Measurements from ENCODE around the gene FBXO17. TPM values are rescaled to one million over a fixed set of nuclear protein-coding genes. Genes with fewer than 3 reads are reported as not detected.

FBXO17 gene
- total and polyA plus RNA-seq, 2 experiments from 2014 or later, result 39.3 to 65.3 TPM

DNA sequence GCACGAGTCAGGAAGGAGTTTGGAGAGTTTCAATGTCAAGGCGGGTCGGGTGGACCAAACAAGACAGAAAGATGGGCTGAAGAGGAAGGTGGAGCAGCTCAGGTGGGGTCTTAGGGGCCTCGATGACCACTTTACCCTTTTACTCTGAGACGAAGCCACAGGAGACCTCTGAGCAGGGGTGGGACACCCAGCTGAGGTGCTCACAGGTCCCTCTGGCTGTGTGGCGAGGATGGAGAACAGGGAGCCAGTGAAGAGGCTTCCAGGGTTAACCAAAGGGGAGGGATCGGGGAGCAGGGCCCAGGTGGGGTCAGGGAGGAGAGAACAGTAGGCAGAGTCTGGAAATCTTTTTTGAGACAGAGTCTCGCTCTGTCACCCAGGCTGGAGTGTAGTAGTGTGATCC lies 61.6 kb downstream of the FBXO17 start:
- no peaks in the 10 kb centered on the region for H3K9me3 ChIP-seq (ENCODE audit: low read depth)
- no peaks in the 10 kb centered on the region for H3K4me1 ChIP-seq (ENCODE audit: low read depth)
- no peak overlapping the region for H3K4me3 ChIP-seq
- no peaks in the 10 kb centered on the region for H3K36me3 ChIP-seq
- no peak overlapping the region for H3K27ac ChIP-seq
- no peaks in the 10 kb centered on the region for H3K27me3 ChIP-seq
- TF ChIP-seq CTCF (IDR thresholded peaks at IDR 0.05; ENCODE audit: low read depth, low read length), result no peak
- no peak for DNase-seq (ENCODE audit: low read depth in 1 of 2, low spot score in 1 of 2)

DNA sequence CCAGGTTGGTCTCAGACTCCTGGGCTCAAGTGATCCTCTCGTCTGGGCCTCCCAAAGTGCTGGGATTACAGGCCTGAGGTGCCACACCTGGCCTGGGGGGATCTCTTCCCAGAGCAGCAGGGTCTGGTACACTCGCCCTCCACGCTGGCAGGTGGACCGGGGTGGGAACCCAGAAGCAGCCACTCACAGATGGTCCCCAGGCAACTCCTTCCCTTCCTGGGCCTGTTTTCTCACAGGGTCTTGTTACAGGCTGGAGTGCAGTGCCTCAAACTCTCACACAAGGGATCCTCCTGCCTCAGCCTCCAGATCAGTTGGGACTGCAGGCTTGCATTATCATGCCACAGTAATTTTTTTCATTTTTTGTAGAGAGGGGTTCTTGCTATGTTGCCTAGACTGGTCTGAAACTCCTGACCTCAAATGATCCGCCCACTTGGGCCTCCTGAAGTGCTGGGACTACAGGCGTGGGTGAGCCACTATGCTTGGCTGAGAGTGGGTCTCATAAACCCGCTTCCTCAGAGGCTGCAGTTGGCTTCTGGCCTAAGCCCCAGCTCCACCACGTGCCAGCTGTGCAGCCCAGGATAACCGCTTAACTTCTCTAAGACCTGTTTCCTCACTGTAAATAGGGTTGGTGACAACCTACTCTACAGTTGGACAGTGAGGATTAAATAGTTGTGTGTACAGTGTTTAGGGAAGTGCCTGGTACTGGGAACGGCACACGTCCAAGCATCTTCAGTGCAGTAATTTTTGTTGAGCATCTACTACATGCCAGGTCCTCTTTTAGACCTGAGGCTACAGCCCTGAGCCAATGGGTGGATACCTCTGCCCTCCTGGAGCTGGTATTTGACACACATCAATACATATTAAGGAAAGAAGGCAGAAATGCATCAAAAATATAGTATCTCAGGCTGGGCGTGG lies 62.7 kb downstream of the FBXO17 start:
- no peaks in the 10 kb centered on the region for H3K9me3 ChIP-seq (ENCODE audit: low read depth)
- H3K36me3 ChIP-seq, result no peaks in the 10 kb centered on the region
- DNase-seq (ENCODE audit: low read depth in 1 of 2, low spot score in 1 of 2), result no peak
- TF ChIP-seq CTCF (IDR thresholded peaks at IDR 0.05; ENCODE audit: low read depth, low read length), result no peak
- no peaks in the 10 kb centered on the region for H3K27me3 ChIP-seq
- H3K4me1 ChIP-seq (ENCODE audit: low read depth), result no peaks in the 10 kb centered on the region
- H3K27ac ChIP-seq, result no peak overlapping the region
- H3K4me3 ChIP-seq, result no peak overlapping the region

- Histone ChIP-seq H3K4me3 (no peak overlapping the region), H3K27ac (no peak overlapping the region), H3K36me3 (no peaks in the 10 kb centered on the region), H3K4me1 (ENCODE audit: low read depth) (no peaks in the 10 kb centered on the region), H3K9me3 (ENCODE audit: low read depth) (no peaks in the 10 kb centered on the region), H3K27me3 (no peaks in the 10 kb centered on the region)
- TF ChIP-seq CTCF (IDR thresholded peaks at IDR 0.05; ENCODE audit: low read depth, low read length), result no peak
- DNase-seq (ENCODE audit: low read depth in 1 of 2, low spot score in 1 of 2), result no peak
Observed at GRCh38 chr19:38911388-38912001, 64.0 kb downstream of the FBXO17 start.

DNA sequence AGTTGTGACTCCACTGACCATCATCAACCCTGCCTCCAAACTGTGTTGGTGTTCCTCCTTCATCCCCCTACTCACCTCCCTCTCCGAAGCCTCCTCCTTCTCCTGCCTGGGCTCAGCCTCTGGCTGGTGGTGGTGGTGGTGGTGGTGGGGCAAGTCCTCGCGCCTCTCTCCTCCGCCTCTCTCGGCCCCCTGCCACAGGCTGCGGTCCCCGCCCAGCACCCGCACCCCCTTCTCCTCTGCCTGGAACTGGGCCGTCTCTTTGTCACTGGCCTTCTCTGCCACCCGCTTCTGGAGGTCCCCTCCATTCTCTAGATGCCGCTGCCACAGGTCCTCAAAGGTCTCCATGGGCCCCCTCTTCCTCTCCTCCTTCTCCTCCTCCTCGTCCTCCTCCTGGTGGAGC lies 65.1 kb downstream of the FBXO17 start:
- Histone ChIP-seq H3K9me3 (ENCODE audit: low read depth) (no peaks in the 10 kb centered on the region), H3K4me3 (no peak overlapping the region), H3K4me1 (ENCODE audit: low read depth) (no peaks in the 10 kb centered on the region), H3K27ac (no peak overlapping the region), H3K36me3 (no peaks in the 10 kb centered on the region), H3K27me3 (no peaks in the 10 kb centered on the region)
- TF ChIP-seq CTCF (IDR thresholded peaks at IDR 0.05; ENCODE audit: low read depth, low read length), result no peak
- DNase-seq (ENCODE audit: low read depth in 1 of 2, low spot score in 1 of 2), result no peak

GRCh38 chr19:38908911-38909310 lies 66.6 kb downstream of the FBXO17 start:
- H3K4me3 ChIP-seq, result no peak overlapping the region
- no peaks in the 10 kb centered on the region for H3K9me3 ChIP-seq (ENCODE audit: low read depth)
- no peaks in the 10 kb centered on the region for H3K4me1 ChIP-seq (ENCODE audit: low read depth)
- no peaks in the 10 kb centered on the region for H3K36me3 ChIP-seq
- TF ChIP-seq CTCF (IDR thresholded peaks at IDR 0.05; ENCODE audit: low read depth, low read length), result no peak
- no peaks in the 10 kb centered on the region for H3K27me3 ChIP-seq
- no peak overlapping the region for H3K27ac ChIP-seq
- no peak for DNase-seq (ENCODE audit: low read depth in 1 of 2, low spot score in 1 of 2)

Data from cardiac muscle cell (in vitro differentiated cells and primary cell).